Measurements from ENCODE around the gene HHIPL2. TPM values are rescaled to one million over a fixed set of nuclear protein-coding genes. Genes with fewer than 3 reads are reported as not detected.

Gene HHIPL2
- total and polyA plus RNA-seq, 2 of the 4 experiments (the other 2 are of a cell fraction) = under 0.01 to 0.12 TPM

GRCh38 chr1:222540598-222540995 lies 7.3 kb downstream of the HHIPL2 start:
- H2BK5ac ChIP-seq (ENCODE audit: low read depth, low read length, poor library complexity, severe bottlenecking) = no peak overlapping the region
- ChIA-PET POLR2A (ENCODE audit: unreplicated experiment) (no interaction called here), CTCF (interaction anchor here (1.1 kb wide), 1 partner anchor 583 kb away, joined by 3 read pairs; no protein-coding TSS in a partner anchor)
- no peaks in the 10 kb centered on the region for H3K27me3 ChIP-seq (ENCODE audit: control insufficient read depth, insufficient read depth, low read length)
- no peaks in the 10 kb centered on the region for H3K9me3 ChIP-seq (ENCODE audit: control insufficient read depth, insufficient read depth, low read length)
- no peak overlapping the region for H2BK120ac ChIP-seq (ENCODE audit: low read depth, low read length)
- no peak overlapping the region for H3K18ac ChIP-seq (ENCODE audit: low read depth, low read length)
- in situ Hi-C loops (cut with MboI; ENCODE audit: low sequenced_read_pairs) (no loop called here), dilution Hi-C loops (cut with HindIII; ENCODE audit: low sequenced_read_pairs, unreplicated experiment) (no loop called here), intact Hi-C loops (cut with micrococcal nuclease) (no loop called here)
- no peak for DNase-seq
- BruUV-seq (replicated peaks) = no TSS peak
- H2AK5ac ChIP-seq (ENCODE audit: low read depth, low read length) = no peak overlapping the region
- no peak overlapping the region for H4K8ac ChIP-seq (ENCODE audit: low read depth in 2 of 2, low read length in 2 of 2)
- no peak overlapping the region for H2AK9ac ChIP-seq (replicated peaks; ENCODE audit: low read depth, low read length, poor library complexity)
- 15% methylated on average over 2 of the region's 2 CpGs; no CpG with 5 or more reads in 1 of the 2 experiments for WGBS, 2 experiments (ENCODE audit: extremely low coverage in 2 of 2, insufficient read length in 1 of 2)
- H3K14ac ChIP-seq (replicated peaks; ENCODE audit: low read depth, low read length) = no peak overlapping the region
- no peak overlapping the region for H3K4me3 ChIP-seq (ENCODE audit: insufficient read depth, low read depth, low read length)
- no peak overlapping the region for H2BK20ac ChIP-seq (ENCODE audit: low read depth, low read length)
- no peak overlapping the region for H4K91ac ChIP-seq (ENCODE audit: insufficient read depth, low read depth, low read length)
- no peaks in the 10 kb centered on the region for H3K4me1 ChIP-seq (ENCODE audit: control insufficient read depth, insufficient read depth, low read length)
- H3K9ac ChIP-seq (ENCODE audit: low read depth, low read length) = no peak overlapping the region
- H3K27ac ChIP-seq (ENCODE audit: insufficient read depth, low read length) = no peak overlapping the region
- H3K79me1 ChIP-seq (ENCODE audit: low read depth in 1 of 2, low read length in 2 of 2) = no peaks in the 10 kb centered on the region
- H4K5ac ChIP-seq (ENCODE audit: low read depth, low read length) = no peak overlapping the region
- H3K4ac ChIP-seq (ENCODE audit: low read depth, low read length) = no peak overlapping the region
- H2AFZ ChIP-seq (replicated peaks; ENCODE audit: low read length, poor library complexity) = no peak overlapping the region
- H3K36me3 ChIP-seq (ENCODE audit: control insufficient read depth, insufficient read depth, low read length) = no peaks in the 10 kb centered on the region
- H4K20me1 ChIP-seq (ENCODE audit: insufficient read depth, low read length) = no peaks in the 10 kb centered on the region
- no peak overlapping the region for H3K23ac ChIP-seq (ENCODE audit: low read depth, low read length)
- H3K9me1 ChIP-seq (ENCODE audit: insufficient read depth, low read length) = no peaks in the 10 kb centered on the region
- no peak overlapping the region for H2BK15ac ChIP-seq (ENCODE audit: low read depth, low read length)
- H3K56ac ChIP-seq (ENCODE audit: extremely low read depth, insufficient read depth, low read length) = no peak overlapping the region
- no peak for TF ChIP-seq USF2 (IDR thresholded peaks at IDR 0.05; ENCODE audit: low read depth, low read length)
- no peak for ATAC-seq (ENCODE audit: low read depth)
- H3K4me2 ChIP-seq (ENCODE audit: low read depth, low read length) = no peak overlapping the region

Data from IMR-90 (cell line).